Endodermal cell (in vitro differentiated cells): ENCODE results near the gene ULBP2. TPM values are rescaled to one million over a fixed set of nuclear protein-coding genes. Genes with fewer than 3 reads are reported as not detected.
A peak's percentile ranks its signal among the peaks of the same experiment; 100 is the strongest.
"Not testable (repeated sequence)": the region's sequence is repeated elsewhere in the genome, so short reads cannot be mapped to it uniquely, and the experiment has no call there.

Experiments
- DNase-seq: peaks from one replicate; pipeline ENCODE4 v3.0.0-alpha.2; 2017
- H3K27ac ChIP-seq: 2 replicates; pipeline ENCODE4 v1.5.1; 2013; ENCODE audit warnings: mild to moderate bottlenecking, low read depth, low read length, moderate library complexity
- H3K27me3 ChIP-seq: 2 replicates; pipeline ENCODE4 v1.6.1; 2013; ENCODE audit warnings: mild to moderate bottlenecking, low read length, moderate library complexity; ENCODE audit not compliant: insufficient read depth, control insufficient read depth, poor library complexity, severe bottlenecking
- H3K36me3 ChIP-seq: 2 replicates; pipeline ENCODE4 v1.7.0; 2013; ENCODE audit warnings: mild to moderate bottlenecking, low read length, moderate library complexity; ENCODE audit not compliant: control insufficient read depth, insufficient read depth
- H3K4me1 ChIP-seq: one replicate; pipeline ENCODE4 v1.7.0; 2013; ENCODE audit warnings: low read length; ENCODE audit not compliant: control insufficient read depth, insufficient read depth
- H3K4me3 ChIP-seq: 2 replicates; pipeline ENCODE4 v1.5.1; 2013; ENCODE audit warnings: mild to moderate bottlenecking, low read length, moderate library complexity
- H3K9ac ChIP-seq: 2 replicates; pipeline ENCODE4 v1.6.1; 2013; ENCODE audit warnings: mild to moderate bottlenecking, low read length, moderate library complexity; ENCODE audit not compliant: poor library complexity, severe bottlenecking; ENCODE audit errors: extremely low read depth
- H3K9me3 ChIP-seq: 2 replicates; pipeline ENCODE4 v1.6.1; 2013; ENCODE audit warnings: mild to moderate bottlenecking, low read length, moderate library complexity; ENCODE audit not compliant: control insufficient read depth
- H3K27ac Mint-ChIP-seq: 2 replicates; pipeline ENCODE4 v1.8.0; 2020; ENCODE audit warnings: mixed read lengths
- H3K27me3 Mint-ChIP-seq: 2 replicates; pipeline ENCODE4 v1.8.0; 2021; ENCODE audit warnings: mild to moderate bottlenecking, mixed read lengths; ENCODE audit not compliant: insufficient read depth
- H3K36me3 Mint-ChIP-seq: 2 replicates; pipeline ENCODE4 v1.8.0; 2020; ENCODE audit warnings: low read depth, mixed read lengths
- H3K4me1 Mint-ChIP-seq: 2 replicates; pipeline ENCODE4 v1.8.0; 2020; ENCODE audit warnings: mixed read lengths
- H3K4me3 Mint-ChIP-seq: 2 replicates; pipeline ENCODE4 v1.8.0; 2020; ENCODE audit warnings: mild to moderate bottlenecking, moderate library complexity, mixed read lengths
- H3K9me3 Mint-ChIP-seq: 2 replicates; pipeline ENCODE4 v1.8.0; 2020; ENCODE audit warnings: mild to moderate bottlenecking, mixed read lengths
- CTCF ChIP-seq: fragments of 200-600 bp; sonication (generic); conservative IDR thresholded peaks from 2 replicates; pipeline ENCODE4 v1.5.0; 2021; ENCODE audit warnings: antibody characterized with exemption, mild to moderate bottlenecking
- WGBS, 2 experiments: methylation state at CpG; one replicate each; pipeline versions ENCODE4 v1.1.5 to v1.1.7; 2013; ENCODE audit warnings: missing lambda C conversion rate in 2 of 2, mixed read lengths in 1 of 2; ENCODE audit not compliant: insufficient coverage in 1 of 2, insufficient read length in 1 of 2; 5-methylcytosine and 5-hydroxymethylcytosine counted together
- total RNA-seq, 2 donors: library from RNA; stranded (reverse); fragmentation: NEBNext Ultra II Directional in 1 of 2; extraction: Animal tissue kit (Norgen Biotek cat#: 25700) in 1 of 2; gene quantifications; 2 replicates in 1 of 2; 3 replicates in 1 of 2; pipeline ENCODE4 v1.2.1, GENCODE V29; 2021

ULBP2 gene
- total RNA-seq, 2 donors from 2014 or later = 0.20 TPM; not detected in 1

GRCh38 chr6:149919834-149920225, 22.0 kb upstream of the ULBP2 start:
- Mint-ChIP-seq H3K36me3 (no peaks in the 10 kb centered on the region), H3K4me3 (no peak overlapping the region), H3K27me3 (peaks cover 84% of the 10 kb centered on the region), H3K4me1 (peaks cover 2% of the 10 kb centered on the region), H3K27ac (no peak overlapping the region), H3K9me3 (peaks cover 6% of the 10 kb centered on the region)
- no peak overlapping the region for H3K27ac ChIP-seq
- DNase-seq = no peak
- TF ChIP-seq CTCF = no peak
- no peaks in the 10 kb centered on the region for H3K4me1 ChIP-seq
- no peak overlapping the region for H3K9ac ChIP-seq
- no peak overlapping the region for H3K4me3 ChIP-seq
- WGBS, 2 experiments = 38 to 76% methylated on average over 1 to 4 of the region's 4 CpGs
- peaks cover 76% of the 10 kb centered on the region for H3K27me3 ChIP-seq
- H3K36me3 ChIP-seq = no peaks in the 10 kb centered on the region
- no peaks in the 10 kb centered on the region for H3K9me3 ChIP-seq

GRCh38 chr6:149921361-149921760, 20.5 kb upstream of the ULBP2 start:
- peaks cover 90% of the 10 kb centered on the region for H3K27me3 ChIP-seq
- no peak overlapping the region for H3K9ac ChIP-seq
- no peak overlapping the region for H3K27ac ChIP-seq
- H3K27me3 Mint-ChIP-seq = peaks cover 94% of the 10 kb centered on the region
- peak; percentile 25 for DNase-seq
- no peak for TF ChIP-seq CTCF
- peaks cover 6% of the 10 kb centered on the region for H3K9me3 Mint-ChIP-seq
- WGBS, 2 experiments = 81 to 93% methylated on average over 2 to 6 of the region's 6 CpGs
- no peak overlapping the region for H3K4me3 ChIP-seq
- no peak overlapping the region for H3K4me3 Mint-ChIP-seq
- no peaks in the 10 kb centered on the region for H3K36me3 ChIP-seq
- H3K4me1 Mint-ChIP-seq = peaks cover 3% of the 10 kb centered on the region
- H3K4me1 ChIP-seq = no peaks in the 10 kb centered on the region
- no peaks in the 10 kb centered on the region for H3K36me3 Mint-ChIP-seq
- no peaks in the 10 kb centered on the region for H3K9me3 ChIP-seq
- H3K27ac Mint-ChIP-seq = no peak overlapping the region

GRCh38 chr6:149922091-149922490, 19.7 kb upstream of the ULBP2 start:
- not testable (repeated sequence) for H3K27ac ChIP-seq, H3K36me3 Mint-ChIP-seq, H3K9ac ChIP-seq, H3K4me3 ChIP-seq, H3K9me3 ChIP-seq, H3K4me1 ChIP-seq, H3K4me1 Mint-ChIP-seq, H3K9me3 Mint-ChIP-seq, DNase-seq, H3K27ac Mint-ChIP-seq, H3K36me3 ChIP-seq
- peak overlapping the region; percentile 60 for H3K4me3 Mint-ChIP-seq
- WGBS, 2 experiments = 24 to 42% methylated on average over 4 to 5 of the region's 5 CpGs
- H3K27me3 ChIP-seq = peaks cover 95% of the 10 kb centered on the region
- peaks cover 90% of the 10 kb centered on the region for H3K27me3 Mint-ChIP-seq
